ENCODE data around the gene IL18RAP.

Gene IL18RAP

DNA sequence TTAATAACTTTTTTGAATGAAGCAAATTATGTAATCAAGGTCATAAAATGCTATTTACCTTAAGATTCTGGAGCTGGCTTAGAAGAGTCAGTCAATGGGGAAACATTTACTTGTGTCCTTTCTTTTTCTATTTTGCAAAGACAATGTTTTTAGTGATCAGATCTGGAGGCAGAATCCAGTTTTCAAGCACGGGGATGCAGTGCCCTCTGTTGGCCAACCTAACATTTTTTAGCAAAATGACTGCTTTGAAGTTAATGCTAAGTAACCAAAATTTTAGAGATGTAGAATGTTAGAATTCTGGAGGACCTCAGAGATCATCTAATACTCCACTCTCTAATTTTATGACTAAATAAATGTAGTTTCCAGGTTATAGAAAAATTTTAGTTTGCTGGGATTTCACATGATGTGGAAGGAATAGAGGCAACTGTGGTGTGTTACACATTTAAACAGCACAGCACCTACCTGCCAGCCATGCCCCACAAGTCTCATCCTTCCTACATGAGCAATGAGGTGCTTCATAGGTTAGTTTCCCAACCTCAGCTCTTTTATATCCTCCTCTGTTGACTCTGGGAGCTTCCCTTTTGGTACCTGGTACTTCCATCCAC lies 26.5 kb downstream of the IL18RAP start:
- Mint-ChIP-seq H3K4me3 (no peak overlapping the region), H3K27ac (no peak overlapping the region), H3K9me3 (no peaks in the 10 kb centered on the region), H3K27me3 (ENCODE audit: low read depth, poor library complexity) (peaks cover 4% of the 10 kb centered on the region), H3K4me1 (no peaks in the 10 kb centered on the region), H3K36me3 (ENCODE audit: low read depth) (no peaks in the 10 kb centered on the region)
- TF ChIP-seq, protein P1, sequence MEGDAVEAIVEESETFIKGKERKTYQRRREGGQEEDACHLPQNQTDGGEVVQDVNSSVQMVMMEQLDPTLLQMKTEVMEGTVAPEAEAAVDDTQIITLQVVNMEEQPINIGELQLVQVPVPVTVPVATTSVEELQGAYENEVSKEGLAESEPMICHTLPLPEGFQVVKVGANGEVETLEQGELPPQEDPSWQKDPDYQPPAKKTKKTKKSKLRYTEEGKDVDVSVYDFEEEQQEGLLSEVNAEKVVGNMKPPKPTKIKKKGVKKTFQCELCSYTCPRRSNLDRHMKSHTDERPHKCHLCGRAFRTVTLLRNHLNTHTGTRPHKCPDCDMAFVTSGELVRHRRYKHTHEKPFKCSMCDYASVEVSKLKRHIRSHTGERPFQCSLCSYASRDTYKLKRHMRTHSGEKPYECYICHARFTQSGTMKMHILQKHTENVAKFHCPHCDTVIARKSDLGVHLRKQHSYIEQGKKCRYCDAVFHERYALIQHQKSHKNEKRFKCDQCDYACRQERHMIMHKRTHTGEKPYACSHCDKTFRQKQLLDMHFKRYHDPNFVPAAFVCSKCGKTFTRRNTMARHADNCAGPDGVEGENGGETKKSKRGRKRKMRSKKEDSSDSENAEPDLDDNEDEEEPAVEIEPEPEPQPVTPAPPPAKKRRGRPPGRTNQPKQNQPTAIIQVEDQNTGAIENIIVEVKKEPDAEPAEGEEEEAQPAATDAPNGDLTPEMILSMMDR (IDR thresholded peaks at IDR 0.05): peak; percentile 73
- DNase-seq: peak; percentile 60

DNA sequence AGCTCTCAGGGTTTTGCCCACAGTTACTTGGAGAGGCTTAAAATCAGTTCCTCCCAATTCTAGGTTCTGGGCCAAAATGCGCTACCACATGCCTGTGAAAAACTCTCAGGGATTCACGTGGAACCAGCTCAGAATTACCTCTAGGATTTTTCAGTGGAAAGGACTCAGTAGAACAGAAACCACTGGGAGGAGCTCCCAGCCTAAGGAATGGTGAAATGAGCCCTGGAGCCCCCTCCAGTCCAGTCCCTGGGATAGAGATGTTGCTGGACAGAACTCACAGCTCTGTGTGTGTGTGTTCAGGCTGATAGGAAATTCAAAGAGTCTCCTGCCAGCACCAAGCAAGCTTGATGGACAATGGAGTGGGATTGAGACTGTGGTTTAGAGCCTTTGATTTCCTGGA lies 29.0 kb downstream of the IL18RAP start:
- Mint-ChIP-seq H3K4me1 (no peaks in the 10 kb centered on the region), H3K9me3 (peaks cover 6% of the 10 kb centered on the region), H3K27me3 (ENCODE audit: low read depth, poor library complexity) (peaks cover 4% of the 10 kb centered on the region), H3K27ac (no peak overlapping the region), H3K36me3 (ENCODE audit: low read depth) (no peaks in the 10 kb centered on the region), H3K4me3 (no peak overlapping the region)
- no peak for DNase-seq
- TF ChIP-seq, protein P1 (IDR thresholded peaks at IDR 0.05): no peak

DNA sequence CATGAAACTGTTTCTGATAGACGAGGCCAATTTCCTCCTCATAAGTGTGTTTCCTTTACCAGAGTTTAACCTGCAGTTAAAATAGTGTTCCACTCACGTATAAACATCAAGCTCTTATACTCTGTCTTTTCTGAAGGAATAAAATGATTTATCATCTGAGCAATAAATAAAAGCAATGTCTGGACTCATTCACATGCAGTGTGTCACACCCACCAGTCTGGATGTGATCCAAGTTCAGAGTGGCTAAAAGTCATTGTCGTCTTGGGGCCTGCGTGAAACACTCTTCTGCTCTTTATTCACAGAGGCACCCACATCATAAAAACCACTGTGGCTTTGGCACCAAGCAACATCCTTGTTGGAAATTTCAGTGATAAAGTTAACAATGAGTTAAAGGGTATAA lies 30.5 kb downstream of the IL18RAP start:
- Mint-ChIP-seq H3K27me3 (ENCODE audit: low read depth, poor library complexity) (peaks cover 4% of the 10 kb centered on the region), H3K4me1 (no peaks in the 10 kb centered on the region), H3K36me3 (ENCODE audit: low read depth) (no peaks in the 10 kb centered on the region), H3K4me3 (no peak overlapping the region), H3K27ac (no peak overlapping the region), H3K9me3 (peaks cover 6% of the 10 kb centered on the region)
- DNase-seq: no peak
- TF ChIP-seq, protein P1 (IDR thresholded peaks at IDR 0.05): no peak

- DNase-seq: no peak
- no peak overlapping the region for H3K4me3 Mint-ChIP-seq
Observed at GRCh38 chr2:102455061-102455670, 32.2 kb downstream of the IL18RAP start.

DNA sequence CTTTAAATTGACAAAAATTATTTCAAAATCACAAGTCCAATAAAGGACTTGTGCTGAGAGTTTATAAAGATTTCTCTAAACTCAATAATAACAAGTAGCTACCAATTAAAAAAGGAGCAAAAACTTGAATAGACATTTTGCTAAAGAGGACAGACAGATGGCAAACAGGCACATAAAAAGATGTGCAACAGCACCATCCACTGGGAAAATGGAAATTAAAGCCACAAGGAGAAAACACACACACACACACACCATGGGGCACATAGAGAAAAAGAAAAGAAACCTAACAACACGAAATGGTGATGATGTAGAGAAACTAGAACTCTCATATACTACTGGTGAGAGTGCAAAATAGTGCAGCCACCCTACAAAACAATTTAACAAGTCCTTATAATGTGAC lies 37.5 kb downstream of the IL18RAP start:
- Mint-ChIP-seq H3K36me3 (ENCODE audit: low read depth) (no peaks in the 10 kb centered on the region), H3K4me3 (no peak overlapping the region), H3K27ac (no peak overlapping the region), H3K27me3 (ENCODE audit: low read depth, poor library complexity) (peaks cover 14% of the 10 kb centered on the region), H3K9me3 (peaks cover 10% of the 10 kb centered on the region), H3K4me1 (no peaks in the 10 kb centered on the region)
- TF ChIP-seq, protein P1 (IDR thresholded peaks at IDR 0.05): no peak
- DNase-seq: no peak

More at GRCh38 chr2:102455061-102455670, 32.2 kb downstream of the IL18RAP start:
- TF ChIP-seq, protein P1 (IDR thresholded peaks at IDR 0.05): no peak
- H3K27me3 Mint-ChIP-seq (ENCODE audit: low read depth, poor library complexity): peaks cover 4% of the 10 kb centered on the region
- no peaks in the 10 kb centered on the region for H3K4me1 Mint-ChIP-seq
- peaks cover 6% of the 10 kb centered on the region for H3K9me3 Mint-ChIP-seq
- H3K36me3 Mint-ChIP-seq (ENCODE audit: low read depth): no peaks in the 10 kb centered on the region
- H3K27ac Mint-ChIP-seq: no peak overlapping the region

DNA sequence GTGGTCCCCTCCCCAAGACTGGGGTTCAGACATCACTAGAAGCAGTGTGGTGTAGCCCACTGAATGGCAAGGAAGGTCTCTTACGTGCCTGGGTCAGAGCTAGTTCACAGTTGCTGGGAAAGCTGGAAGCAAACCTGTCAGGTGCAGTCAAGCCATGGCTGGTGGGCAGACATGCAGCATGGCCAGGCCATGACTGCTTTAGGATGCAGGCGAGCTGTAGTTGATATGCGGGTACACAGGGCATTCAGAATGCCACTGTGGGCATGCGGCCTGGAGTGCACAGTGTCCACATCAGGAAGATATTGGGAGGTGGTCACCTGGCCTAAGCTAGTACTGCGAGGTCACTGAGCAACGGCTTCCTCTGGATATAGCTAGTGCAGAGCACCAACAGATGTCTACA lies 38.2 kb downstream of the IL18RAP start:
- Mint-ChIP-seq H3K36me3 (ENCODE audit: low read depth) (no peaks in the 10 kb centered on the region), H3K9me3 (peaks cover 4% of the 10 kb centered on the region), H3K27ac (no peak overlapping the region), H3K27me3 (ENCODE audit: low read depth, poor library complexity) (peaks cover 14% of the 10 kb centered on the region), H3K4me1 (no peaks in the 10 kb centered on the region), H3K4me3 (no peak overlapping the region)
- DNase-seq: no peak
- TF ChIP-seq, protein P1 (IDR thresholded peaks at IDR 0.05): no peak

All from nephron progenitor cell (in vitro differentiated cells).